Stomach (tissue), 4 donors: ENCODE measurements around the gene SFXN5.

Experiments used
- POLR2A ChIP-seq, 4 donors: fragments of 450-650 bp; IDR thresholded peaks; one replicate each; pipeline ENCODE4 v1.6.1; 2016; ENCODE audit warnings: antibody characterized with exemption in 4 of 4, control low read depth in 2 of 4, mild to moderate bottlenecking in 1 of 4, moderate library complexity in 1 of 4
- TF ChIP-seq, protein P1 (sequence below), 7 experiments: fragments of 450-650 bp in 4 of 7; fragments of 200-600 bp in 3 of 7; sonication (generic) in 3 of 7; IDR thresholded peaks; one replicate each; pipeline ENCODE4 v1.5.1; 2016 to 2019; ENCODE audit warnings: antibody characterized with exemption in 7 of 7, control low read depth in 2 of 7, mild to moderate bottlenecking in 1 of 7

DNA sequence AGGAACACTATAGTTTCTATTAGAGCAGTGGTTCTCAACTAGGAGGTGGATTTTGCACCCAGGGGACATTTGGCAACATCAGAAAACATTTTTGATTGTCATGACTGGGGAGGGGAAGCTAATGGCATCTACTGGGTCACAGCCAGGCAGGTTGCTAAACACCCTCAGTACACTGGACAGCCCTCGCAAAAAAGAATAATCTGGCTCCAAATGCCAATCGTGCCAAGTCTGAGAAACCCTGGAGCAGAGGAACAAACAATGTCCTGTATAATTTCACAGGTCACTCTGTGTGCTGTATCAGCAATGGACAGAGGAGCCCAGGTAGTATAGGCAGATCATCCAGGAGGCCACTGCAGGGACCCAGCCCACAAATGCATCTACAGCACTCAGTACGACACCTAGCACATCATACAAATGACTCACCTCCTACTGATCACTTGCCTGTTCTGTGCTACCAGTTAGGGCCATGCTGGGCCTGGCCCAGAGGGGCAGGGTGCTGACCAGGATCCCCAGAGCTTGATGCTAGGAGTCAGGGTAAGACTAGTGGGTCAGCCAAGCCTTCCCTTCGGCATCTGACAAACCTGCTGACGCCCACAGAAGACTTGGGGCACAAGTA, 37.6 kb downstream of the SFXN5 start:
- TF ChIP-seq, protein P1, sequence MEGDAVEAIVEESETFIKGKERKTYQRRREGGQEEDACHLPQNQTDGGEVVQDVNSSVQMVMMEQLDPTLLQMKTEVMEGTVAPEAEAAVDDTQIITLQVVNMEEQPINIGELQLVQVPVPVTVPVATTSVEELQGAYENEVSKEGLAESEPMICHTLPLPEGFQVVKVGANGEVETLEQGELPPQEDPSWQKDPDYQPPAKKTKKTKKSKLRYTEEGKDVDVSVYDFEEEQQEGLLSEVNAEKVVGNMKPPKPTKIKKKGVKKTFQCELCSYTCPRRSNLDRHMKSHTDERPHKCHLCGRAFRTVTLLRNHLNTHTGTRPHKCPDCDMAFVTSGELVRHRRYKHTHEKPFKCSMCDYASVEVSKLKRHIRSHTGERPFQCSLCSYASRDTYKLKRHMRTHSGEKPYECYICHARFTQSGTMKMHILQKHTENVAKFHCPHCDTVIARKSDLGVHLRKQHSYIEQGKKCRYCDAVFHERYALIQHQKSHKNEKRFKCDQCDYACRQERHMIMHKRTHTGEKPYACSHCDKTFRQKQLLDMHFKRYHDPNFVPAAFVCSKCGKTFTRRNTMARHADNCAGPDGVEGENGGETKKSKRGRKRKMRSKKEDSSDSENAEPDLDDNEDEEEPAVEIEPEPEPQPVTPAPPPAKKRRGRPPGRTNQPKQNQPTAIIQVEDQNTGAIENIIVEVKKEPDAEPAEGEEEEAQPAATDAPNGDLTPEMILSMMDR (IDR thresholded peaks at IDR 0.05): no peak
- no peak for TF ChIP-seq POLR2A (IDR thresholded peaks at IDR 0.05)
